WI38 (cell line): Measurements from ENCODE around the gene ETNPPL.

Source experiments
- H3K4me3 ChIP-seq: 2 replicates; pipeline ENCODE4 v1.5.1; 2011; ENCODE audit warnings: low read depth, mild to moderate bottlenecking, control low read depth, low read length
- TF ChIP-seq, protein P1 (sequence below): IDR thresholded peaks from 2 replicates; pipeline ENCODE4 v1.5.1; 2012; ENCODE audit warnings: low read depth, mild to moderate bottlenecking, control low read depth, low read length

ETNPPL gene

GRCh38 chr4:108703370-108703769 is 59.5 kb downstream of the ETNPPL start:
- no peak overlapping the region for H3K4me3 ChIP-seq
- TF ChIP-seq, protein P1, sequence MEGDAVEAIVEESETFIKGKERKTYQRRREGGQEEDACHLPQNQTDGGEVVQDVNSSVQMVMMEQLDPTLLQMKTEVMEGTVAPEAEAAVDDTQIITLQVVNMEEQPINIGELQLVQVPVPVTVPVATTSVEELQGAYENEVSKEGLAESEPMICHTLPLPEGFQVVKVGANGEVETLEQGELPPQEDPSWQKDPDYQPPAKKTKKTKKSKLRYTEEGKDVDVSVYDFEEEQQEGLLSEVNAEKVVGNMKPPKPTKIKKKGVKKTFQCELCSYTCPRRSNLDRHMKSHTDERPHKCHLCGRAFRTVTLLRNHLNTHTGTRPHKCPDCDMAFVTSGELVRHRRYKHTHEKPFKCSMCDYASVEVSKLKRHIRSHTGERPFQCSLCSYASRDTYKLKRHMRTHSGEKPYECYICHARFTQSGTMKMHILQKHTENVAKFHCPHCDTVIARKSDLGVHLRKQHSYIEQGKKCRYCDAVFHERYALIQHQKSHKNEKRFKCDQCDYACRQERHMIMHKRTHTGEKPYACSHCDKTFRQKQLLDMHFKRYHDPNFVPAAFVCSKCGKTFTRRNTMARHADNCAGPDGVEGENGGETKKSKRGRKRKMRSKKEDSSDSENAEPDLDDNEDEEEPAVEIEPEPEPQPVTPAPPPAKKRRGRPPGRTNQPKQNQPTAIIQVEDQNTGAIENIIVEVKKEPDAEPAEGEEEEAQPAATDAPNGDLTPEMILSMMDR, result no peak

- no peak overlapping the region for H3K4me3 ChIP-seq
- TF ChIP-seq, protein P1, result no peak
Observed at GRCh38 chr4:108702960-108703359, 59.9 kb downstream of the ETNPPL start.

- no peak overlapping the region for H3K4me3 ChIP-seq
- TF ChIP-seq, protein P1, result no peak
Observed at GRCh38 chr4:108700081-108700757, 62.6 kb downstream of the ETNPPL start.

DNA sequence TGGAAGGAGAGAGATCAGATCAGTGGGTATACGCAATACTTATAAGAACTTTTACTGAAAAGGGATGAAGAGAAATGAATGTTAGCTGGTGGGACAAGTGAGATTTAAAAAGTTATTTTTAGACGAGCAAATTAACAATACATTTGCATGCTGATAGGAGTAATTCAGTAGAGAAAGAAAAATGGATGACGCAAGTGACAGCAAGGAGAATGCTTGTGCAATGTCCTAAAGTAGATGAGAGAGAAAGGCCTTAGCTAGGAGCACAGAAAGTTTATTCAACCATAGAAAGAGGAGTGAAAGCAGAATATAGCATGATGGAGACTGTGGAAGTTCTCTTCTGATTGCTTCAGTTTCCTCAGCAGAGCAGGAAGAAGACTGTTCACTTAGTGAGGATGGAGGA is 66.7 kb downstream of the ETNPPL start:
- H3K4me3 ChIP-seq, result no peak overlapping the region
- TF ChIP-seq, protein P1, result no peak

DNA sequence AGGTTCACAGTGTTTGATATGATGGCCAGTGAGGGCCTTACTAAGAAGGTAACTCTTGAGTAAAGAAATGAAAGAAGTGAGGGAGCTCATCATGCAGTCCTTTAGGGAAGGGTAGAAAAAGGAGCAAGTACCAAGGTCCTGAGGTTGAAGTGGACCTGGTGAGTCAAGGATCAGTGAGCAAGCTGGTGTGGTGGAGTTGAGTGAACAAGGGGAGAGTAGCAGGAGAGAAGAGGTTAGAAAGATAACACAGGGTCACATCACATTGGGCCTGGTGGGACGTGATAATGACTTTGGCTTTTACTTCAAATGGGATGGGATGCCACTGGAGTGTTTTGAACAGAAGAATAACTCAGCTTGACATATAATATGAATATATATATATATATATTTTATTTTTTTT is 67.8 kb downstream of the ETNPPL start:
- TF ChIP-seq, protein P1, result no peak
- H3K4me3 ChIP-seq, result no peak overlapping the region

GRCh38 chr4:108694423-108694822 is 68.4 kb downstream of the ETNPPL start:
- H3K4me3 ChIP-seq, result no peak overlapping the region
- TF ChIP-seq, protein P1, result no peak

- TF ChIP-seq, protein P1, result no peak
- no peak overlapping the region for H3K4me3 ChIP-seq
Observed at GRCh38 chr4:108693819-108694218, 69.0 kb downstream of the ETNPPL start.
